Hepatocyte (in vitro differentiated cells): ENCODE measurements around the gene APPBP2. TPM values are rescaled to one million over a fixed set of nuclear protein-coding genes. Genes with fewer than 3 reads are reported as not detected.
"Not testable (repeated sequence)": the region's sequence is repeated elsewhere in the genome, so short reads cannot be mapped to it uniquely, and the experiment has no call there.

ENCODE experiments used
- DNase-seq: peaks from one replicate; pipeline ENCODE4 v3.0.0-alpha.2; 2016; ENCODE audit warnings: low spot score
- H2AFZ ChIP-seq: fragments of 200-600 bp; sonication (generic); 2 replicates; pipeline ENCODE4 v1.6.0; 2016; ENCODE audit warnings: antibody characterized with exemption, mild to moderate bottlenecking
- H3K27ac ChIP-seq: fragments of 200-600 bp; sonication (generic); 2 replicates; pipeline ENCODE4 v1.5.1; 2016; ENCODE audit warnings: mild to moderate bottlenecking
- H3K27me3 ChIP-seq: fragments of 200-600 bp; sonication (generic); 2 replicates; pipeline ENCODE4 v1.6.1; 2016
- H3K36me3 ChIP-seq: fragments of 200-600 bp; sonication (generic); replicated peaks from 2 replicates; pipeline ENCODE4 v1.5.1; 2016; ENCODE audit warnings: low read depth; ENCODE audit not compliant: insufficient read depth
- H3K4me1 ChIP-seq: fragments of 200-600 bp; sonication (generic); 2 replicates; pipeline ENCODE4 v1.5.1; 2016; ENCODE audit warnings: mild to moderate bottlenecking, moderate library complexity; ENCODE audit not compliant: insufficient read depth
- H3K4me2 ChIP-seq: fragments of 200-600 bp; sonication (generic); 2 replicates; pipeline ENCODE4 v1.6.0; 2016
- H3K4me3 ChIP-seq: fragments of 200-600 bp; sonication (generic); 2 replicates; pipeline ENCODE4 v1.5.1; 2016; ENCODE audit warnings: mild to moderate bottlenecking
- H3K79me2 ChIP-seq: fragments of 200-600 bp; sonication (generic); 2 replicates; pipeline ENCODE4 v1.6.0; 2017; ENCODE audit warnings: mild to moderate bottlenecking
- H3K9me2 ChIP-seq: fragments of 200-600 bp; sonication (generic); replicated peaks from 2 replicates; pipeline ENCODE4 v1.6.0; 2017; ENCODE audit warnings: mild to moderate bottlenecking; ENCODE audit not compliant: insufficient read depth
- H3K9me3 ChIP-seq: fragments of 200-600 bp; sonication (generic); 2 replicates; pipeline ENCODE4 v1.5.1; 2016; ENCODE audit warnings: low read depth, mild to moderate bottlenecking
- H4K20me1 ChIP-seq: fragments of 200-600 bp; sonication (generic); 2 replicates; pipeline ENCODE4 v1.6.0; 2016; ENCODE audit warnings: mild to moderate bottlenecking; ENCODE audit not compliant: insufficient read depth, poor library complexity, severe bottlenecking
- EZH2 ChIP-seq: fragments of 200-600 bp; sonication (generic); IDR thresholded peaks from 2 replicates; pipeline ENCODE4 v1.6.1; 2016; ENCODE audit warnings: antibody characterized with exemption, mild to moderate bottlenecking, borderline replicate concordance
- EZH2phosphoT487 ChIP-seq: fragments of 200-600 bp; sonication (generic); IDR thresholded peaks from one replicate; pipeline ENCODE4 v1.6.1; 2018; ENCODE audit warnings: antibody characterized with exemption, mild to moderate bottlenecking, low read depth, moderate library complexity; ENCODE audit not compliant: unreplicated experiment, severe bottlenecking
- WGBS: methylation state at CpG from one replicate; pipeline ENCODE4 v1.1.6; 2016; ENCODE audit warnings: low lambda C conversion rate; ENCODE audit errors: missing lambda C conversion rate; 5-methylcytosine and 5-hydroxymethylcytosine counted together
- polyA plus RNA-seq: library from polyadenylated mRNA; unstranded; fragments of >200 nt; fragmentation: Nextera tagmentation; extraction: Ambion mirVana; gene quantifications from 2 replicates; pipeline ENCODE4 v1.2.1, GENCODE V29; 2016
- total RNA-seq: library from RNA; depleted of rRNA; stranded (reverse); fragments of >200 nt; gene quantifications from 2 replicates; pipeline ENCODE4 v1.2.3, GENCODE V29; 2014
- TF ChIP-seq, protein P1 (sequence below): fragments of 200-600 bp; sonication (generic); IDR thresholded peaks from 2 replicates; pipeline ENCODE4 v1.5.1; 2016; ENCODE audit warnings: antibody characterized with exemption, mild to moderate bottlenecking; ENCODE audit not compliant: poor library complexity

Gene APPBP2
- total and polyA plus RNA-seq, 2 experiments from 2014 or later = 37.2 to 42.0 TPM

DNA sequence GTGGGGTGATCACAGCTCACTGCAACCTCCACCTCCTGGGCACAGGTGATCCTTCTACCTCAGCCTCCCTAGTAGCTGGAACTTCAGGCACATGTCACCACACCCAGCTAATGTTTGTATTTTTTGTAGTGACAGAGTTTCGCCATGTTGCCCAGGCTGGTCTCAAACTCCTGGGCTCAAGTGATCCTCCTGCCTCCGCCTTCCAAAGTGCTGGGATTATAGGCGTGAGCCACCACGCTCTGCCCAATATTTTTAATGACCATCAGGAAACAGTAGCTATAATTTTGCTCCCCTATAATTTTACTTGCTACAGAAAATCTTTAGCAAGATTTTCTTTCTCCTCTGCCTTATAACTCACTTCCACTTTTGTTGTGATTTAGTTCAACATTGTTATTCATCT, 29.7 kb upstream of the APPBP2 start:
- H3K9me3 ChIP-seq = no peaks in the 10 kb centered on the region
- H4K20me1 ChIP-seq = no peaks in the 10 kb centered on the region
- TF ChIP-seq, protein P1, sequence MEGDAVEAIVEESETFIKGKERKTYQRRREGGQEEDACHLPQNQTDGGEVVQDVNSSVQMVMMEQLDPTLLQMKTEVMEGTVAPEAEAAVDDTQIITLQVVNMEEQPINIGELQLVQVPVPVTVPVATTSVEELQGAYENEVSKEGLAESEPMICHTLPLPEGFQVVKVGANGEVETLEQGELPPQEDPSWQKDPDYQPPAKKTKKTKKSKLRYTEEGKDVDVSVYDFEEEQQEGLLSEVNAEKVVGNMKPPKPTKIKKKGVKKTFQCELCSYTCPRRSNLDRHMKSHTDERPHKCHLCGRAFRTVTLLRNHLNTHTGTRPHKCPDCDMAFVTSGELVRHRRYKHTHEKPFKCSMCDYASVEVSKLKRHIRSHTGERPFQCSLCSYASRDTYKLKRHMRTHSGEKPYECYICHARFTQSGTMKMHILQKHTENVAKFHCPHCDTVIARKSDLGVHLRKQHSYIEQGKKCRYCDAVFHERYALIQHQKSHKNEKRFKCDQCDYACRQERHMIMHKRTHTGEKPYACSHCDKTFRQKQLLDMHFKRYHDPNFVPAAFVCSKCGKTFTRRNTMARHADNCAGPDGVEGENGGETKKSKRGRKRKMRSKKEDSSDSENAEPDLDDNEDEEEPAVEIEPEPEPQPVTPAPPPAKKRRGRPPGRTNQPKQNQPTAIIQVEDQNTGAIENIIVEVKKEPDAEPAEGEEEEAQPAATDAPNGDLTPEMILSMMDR = no peak
- TF ChIP-seq EZH2phosphoT487 = no peak
- TF ChIP-seq EZH2 = no peak
- H3K27me3 ChIP-seq = no peaks in the 10 kb centered on the region
- no peaks in the 10 kb centered on the region for H3K4me1 ChIP-seq
- no peak for DNase-seq
- no peaks in the 10 kb centered on the region for H3K79me2 ChIP-seq
- H3K36me3 ChIP-seq = no peaks in the 10 kb centered on the region
- no peak overlapping the region for H3K27ac ChIP-seq
- no peaks in the 10 kb centered on the region for H3K9me2 ChIP-seq
- WGBS = 98% methylated on average over 4 of the region's 4 CpGs
- no peak overlapping the region for H3K4me2 ChIP-seq
- no peak overlapping the region for H2AFZ ChIP-seq
- H3K4me3 ChIP-seq = no peak overlapping the region

DNA sequence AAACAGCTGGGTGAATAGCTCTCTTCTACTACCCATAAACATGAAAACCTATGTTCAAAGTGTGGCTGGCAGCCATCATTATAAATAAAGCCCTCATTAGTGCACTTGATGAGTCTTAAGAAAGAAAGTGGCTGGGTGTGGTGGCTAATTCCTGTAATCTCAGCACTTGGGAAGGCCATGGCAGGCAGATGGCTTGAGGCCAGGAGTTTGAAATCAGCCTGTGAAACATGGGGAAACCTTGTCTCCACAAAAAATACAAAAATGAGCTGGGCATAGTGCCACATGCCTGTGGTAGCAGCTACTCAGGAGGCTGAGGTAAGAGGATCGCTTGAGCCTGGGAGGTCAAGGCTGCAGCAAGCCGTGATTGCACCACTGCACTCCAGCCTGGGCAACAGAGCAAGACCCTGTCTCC, 28.3 kb upstream of the APPBP2 start:
- Histone ChIP-seq H2AFZ (no peak overlapping the region), H4K20me1 (no peaks in the 10 kb centered on the region)

DNA sequence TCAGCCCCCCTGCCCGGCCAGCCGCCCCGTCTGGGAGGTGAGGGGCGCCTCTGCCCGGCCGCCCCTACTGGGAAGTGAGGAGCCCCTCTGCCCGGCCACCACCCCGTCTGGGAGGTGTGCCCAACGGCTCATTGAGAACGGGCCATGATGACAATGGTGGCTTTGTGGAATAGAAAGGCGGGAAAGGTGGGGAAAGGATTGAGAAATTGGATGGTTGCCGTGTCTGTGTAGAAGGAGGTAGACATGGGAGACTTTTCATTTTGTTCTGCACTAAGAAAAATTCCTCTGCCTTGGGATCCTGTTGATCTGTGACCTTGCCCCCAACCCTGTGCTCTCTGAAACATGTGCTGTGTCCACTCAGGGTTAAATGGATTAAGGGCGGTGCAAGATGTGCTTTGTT, 26.2 kb upstream of the APPBP2 start:
- WGBS = no CpG with 5 or more reads among the region's 13 CpGs

More for the DNA sequence above, 28.3 kb upstream of the APPBP2 start:
- 85% methylated on average over 2 of the region's 2 CpGs for whole genome bisulfite sequencing
- Histone ChIP-seq H3K4me3 (no peak overlapping the region), H3K27ac (no peak overlapping the region), H3K36me3 (no peaks in the 10 kb centered on the region), H3K4me2 (no peak overlapping the region), H3K27me3 (no peaks in the 10 kb centered on the region), H3K4me1 (no peaks in the 10 kb centered on the region), H3K9me2 (no peaks in the 10 kb centered on the region), H3K9me3 (no peaks in the 10 kb centered on the region), H3K79me2 (no peaks in the 10 kb centered on the region)
- no peak for DNase-seq
- TF ChIP-seq, protein P1 = no peak
- TF ChIP-seq EZH2 = no peak
- TF ChIP-seq EZH2phosphoT487 = no peak

DNA sequence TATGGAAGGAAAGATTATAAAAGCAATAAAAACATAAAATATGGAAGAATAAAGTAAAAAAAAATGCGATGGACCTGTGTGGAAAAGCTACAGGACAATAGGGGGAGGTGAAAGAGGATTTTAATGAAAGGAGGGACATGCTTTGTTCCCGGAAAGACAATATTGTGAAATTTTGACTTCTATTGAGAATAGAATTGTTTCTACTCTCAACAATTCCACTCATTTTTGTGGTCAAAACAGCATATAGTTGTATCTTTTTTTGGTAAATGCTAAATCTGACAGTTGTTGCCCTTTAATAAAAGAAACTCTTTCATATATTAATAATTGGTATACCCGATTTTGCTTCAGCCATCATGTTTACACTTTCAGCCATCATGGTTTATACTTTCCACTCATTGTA, 22.9 kb upstream of the APPBP2 start:
- H3K36me3 ChIP-seq = no peaks in the 10 kb centered on the region
- no peaks in the 10 kb centered on the region for H3K9me3 ChIP-seq
- no peaks in the 10 kb centered on the region for H3K4me1 ChIP-seq
- TF ChIP-seq EZH2phosphoT487 = no peak
- TF ChIP-seq EZH2 = no peak
- TF ChIP-seq, protein P1 = no peak
- H4K20me1 ChIP-seq = no peaks in the 10 kb centered on the region
- WGBS = 94% methylated on average over 3 of the region's 3 CpGs
- H3K9me2 ChIP-seq = no peaks in the 10 kb centered on the region
- no peak overlapping the region for H3K4me3 ChIP-seq
- H3K27me3 ChIP-seq = no peaks in the 10 kb centered on the region
- H3K4me2 ChIP-seq = no peak overlapping the region
- H3K79me2 ChIP-seq = no peaks in the 10 kb centered on the region
- no peak for DNase-seq
- H2AFZ ChIP-seq = no peak overlapping the region
- no peak overlapping the region for H3K27ac ChIP-seq

More for the DNA sequence above, 26.2 kb upstream of the APPBP2 start:
- H3K4me2 ChIP-seq, H2AFZ ChIP-seq, H3K4me1 ChIP-seq, H3K4me3 ChIP-seq, DNase-seq, H3K27me3 ChIP-seq, H3K27ac ChIP-seq, H4K20me1 ChIP-seq, H3K9me2 ChIP-seq, H3K79me2 ChIP-seq, H3K9me3 ChIP-seq, H3K36me3 ChIP-seq: not testable (repeated sequence)
